H1 (cell line): Measurements from ENCODE around the gene WNT1. TPM values are rescaled to one million over a fixed set of nuclear protein-coding genes. Genes with fewer than 3 reads are reported as not detected.

Source experiments
- CTCF ChIA-PET: fragments of 300-600 bp; sonication (Branson Sonifier 250); formaldehyde crosslinking; loops from one replicate; lab custom pipeline; 2021; ENCODE audit not compliant: partially characterized antibody; lab: Charles Lee
- POLR2A ChIA-PET: fragments of 300-600 bp; sonication (Branson Sonifier 250); formaldehyde crosslinking; loops from one replicate; lab custom pipeline; 2021; ENCODE audit warnings: inconsistent platforms; ENCODE audit not compliant: partially characterized antibody; lab: Charles Lee
- DNase-seq, 2 experiments: peaks; one replicate each; pipeline versions ENCODE4 v3.0.0 to v3.0.0-alpha.2; 2010 to 2022; ENCODE audit warnings: low spot score in 2 of 2, low read depth in 1 of 2, mixed read lengths in 1 of 2
- FAIRE-seq: peaks from 2 replicates; lab custom pipeline; 2011; peaks lifted over from hg19 to GRCh38; lab: Jason Lieb, UNC
- H2AFZ ChIP-seq: 2 replicates; pipeline ENCODE4 v1.8.1; 2012; ENCODE audit warnings: low read length, inconsistent platforms
- H2AK5ac ChIP-seq: 2 replicates; pipeline ENCODE4 v1.6.1; 2013; ENCODE audit warnings: low read depth, low read length
- H2BK120ac ChIP-seq: replicated peaks from 2 replicates; pipeline ENCODE3; 2013; ENCODE audit warnings: low read depth, low read length, inconsistent platforms
- H2BK12ac ChIP-seq: 2 replicates; pipeline ENCODE4 v1.6.1; 2013; ENCODE audit warnings: low read depth, low read length
- H2BK15ac ChIP-seq: 2 replicates; pipeline ENCODE4 v1.6.1; 2013; ENCODE audit warnings: low read length
- H2BK20ac ChIP-seq: 2 replicates; pipeline ENCODE4 v1.6.1; 2013; ENCODE audit warnings: low read length
- H2BK5ac ChIP-seq: 2 replicates; pipeline ENCODE4 v1.6.1; 2013; ENCODE audit warnings: low read depth, low read length
- H3K14ac ChIP-seq: 2 replicates; pipeline ENCODE4 v1.6.1; 2013; ENCODE audit warnings: inconsistent platforms; ENCODE audit not compliant: insufficient read length
- H3K18ac ChIP-seq: 2 replicates; pipeline ENCODE4 v1.6.1; 2013; ENCODE audit warnings: low read length; ENCODE audit errors: extremely low read depth
- H3K23ac ChIP-seq: 2 replicates; pipeline ENCODE4 v1.6.1; 2013; ENCODE audit warnings: inconsistent platforms; ENCODE audit not compliant: insufficient read length
- H3K23me2 ChIP-seq: 2 replicates; pipeline ENCODE4 v1.6.1; 2013; ENCODE audit warnings: low read depth, low read length
- H3K27ac ChIP-seq: 2 replicates; pipeline ENCODE4 v1.6.1; 2011; ENCODE audit warnings: low read depth, low read length, inconsistent platforms
- H3K27me3 ChIP-seq, 4 experiments: replicated peaks in 1 of 4; 1 replicate in 1 of 4; 2 replicates in 3 of 4; pipeline versions ENCODE4 v1.6.1 to v1.8.1; 2011 to 2013; ENCODE audit warnings: low read length in 3 of 4, mild to moderate bottlenecking in 3 of 4, inconsistent platforms in 2 of 4, mixed read lengths in 2 of 4, moderate library complexity in 1 of 4; ENCODE audit not compliant: control insufficient read depth in 3 of 4, insufficient read depth in 3 of 4; ENCODE audit errors: extremely low read depth in 1 of 4
- H3K36me3 ChIP-seq, 4 experiments: 2 replicates each; pipeline versions ENCODE4 v1.6.1 to v1.8.1; 2011 to 2013; ENCODE audit warnings: mild to moderate bottlenecking in 4 of 4, low read length in 3 of 4, moderate library complexity in 2 of 4, control low read depth in 1 of 4, inconsistent platforms in 1 of 4; ENCODE audit not compliant: insufficient read depth in 4 of 4, control insufficient read depth in 2 of 4
- H3K4ac ChIP-seq: replicated peaks from 2 replicates; pipeline ENCODE3; 2013; ENCODE audit warnings: low read length, low read depth, mixed read lengths, inconsistent platforms; ENCODE audit not compliant: insufficient read length
- H3K4me1 ChIP-seq, 4 experiments: replicated peaks in 1 of 4; 1 replicate in 1 of 4; 2 replicates in 3 of 4; pipeline versions ENCODE4 v1.6.1 to v1.8.1; 2011 to 2013; ENCODE audit warnings: low read length in 3 of 4, inconsistent platforms in 2 of 4, mixed read lengths in 1 of 4; ENCODE audit not compliant: insufficient read depth in 4 of 4, control insufficient read depth in 3 of 4
- H3K4me2 ChIP-seq, 2 experiments: 2 replicates each; pipeline versions ENCODE4 v1.6.1 to v1.8.1; 2011 to 2013; ENCODE audit warnings: low read depth in 2 of 2, low read length in 2 of 2, control low read depth in 1 of 2, inconsistent platforms in 1 of 2, mild to moderate bottlenecking in 1 of 2; ENCODE audit not compliant: insufficient read depth in 1 of 2
- H3K4me3 ChIP-seq, 4 experiments: fragments of 200-600, 300-600 bp in 1 of 4; sonication (generic), shearing (Covaris generic), sonication (Bioruptor Twin) in 1 of 4; 2 replicates each; pipeline versions ENCODE4 v1.5.1 to v1.8.1; 2011 to 2016; ENCODE audit warnings: low read length in 4 of 4, low read depth in 3 of 4, control low read depth in 2 of 4, inconsistent platforms in 2 of 4, mild to moderate bottlenecking in 2 of 4, mixed read lengths in 1 of 4, moderate library complexity in 1 of 4; ENCODE audit not compliant: insufficient read depth in 2 of 4; ENCODE audit errors: extremely low read depth in 1 of 4
- H3K56ac ChIP-seq: replicated peaks from 2 replicates; pipeline ENCODE3; 2013; ENCODE audit warnings: low read depth, mild to moderate bottlenecking, mixed read lengths, low read length, inconsistent platforms; ENCODE audit not compliant: insufficient read length
- H3K79me1 ChIP-seq: 2 replicates; pipeline ENCODE4 v1.6.1; 2013; ENCODE audit warnings: low read depth, low read length, control low read depth
- H3K79me2 ChIP-seq, 2 experiments: 2 replicates each; pipeline versions ENCODE4 v1.6.1 to v1.8.1; 2012 to 2013; ENCODE audit warnings: low read length in 2 of 2, mild to moderate bottlenecking in 2 of 2, inconsistent platforms in 1 of 2; ENCODE audit not compliant: insufficient read depth in 2 of 2, control insufficient read depth in 1 of 2
- H3K9ac ChIP-seq, 4 experiments: replicated peaks in 1 of 4; 1 replicate in 1 of 4; 2 replicates in 3 of 4; pipeline versions ENCODE4 v1.6.1 to v1.8.1; 2011 to 2013; ENCODE audit warnings: low read depth in 3 of 4, low read length in 3 of 4, control low read depth in 2 of 4, mild to moderate bottlenecking in 2 of 4, moderate library complexity in 2 of 4, inconsistent platforms in 1 of 4; ENCODE audit errors: extremely low read depth in 1 of 4
- H3K9me3 ChIP-seq, 2 experiments: 2 replicates each; pipeline versions ENCODE4 v1.6.1 to v1.8.1; 2012 to 2013; ENCODE audit warnings: mild to moderate bottlenecking in 2 of 2, moderate library complexity in 2 of 2, control low read depth in 1 of 2, inconsistent platforms in 1 of 2, low read depth in 1 of 2, low read length in 1 of 2, mixed read lengths in 1 of 2; ENCODE audit not compliant: insufficient read depth in 2 of 2
- H4K20me1 ChIP-seq, 2 experiments: replicated peaks in 1 of 2; 2 replicates each; pipeline versions ENCODE3 to v1.8.1; 2011 to 2013; ENCODE audit warnings: inconsistent platforms in 2 of 2, low read length in 2 of 2, mild to moderate bottlenecking in 1 of 2; ENCODE audit not compliant: insufficient read depth in 2 of 2, control insufficient read depth in 1 of 2
- H4K5ac ChIP-seq: 2 replicates; pipeline ENCODE4 v1.6.1; 2013; ENCODE audit warnings: low read length, low read depth, mixed read lengths, inconsistent platforms; ENCODE audit not compliant: insufficient read length
- H4K8ac ChIP-seq: 2 replicates; pipeline ENCODE4 v1.8.0; 2013; ENCODE audit warnings: mild to moderate bottlenecking, moderate library complexity, low read length, inconsistent platforms; ENCODE audit not compliant: insufficient read depth; ENCODE audit errors: extremely low read depth
- H4K91ac ChIP-seq: replicated peaks from 2 replicates; pipeline ENCODE3; 2013; ENCODE audit warnings: low read length, mixed read lengths, inconsistent platforms; ENCODE audit not compliant: insufficient read length
- CHD2 ChIP-seq: IDR thresholded peaks from 2 replicates; pipeline ENCODE4 v1.6.1; 2012; ENCODE audit warnings: low read length, improper control_type of control experiment
- polyA plus RNA-seq, 7 experiments: library from polyadenylated mRNA; depleted of rRNA in 3 of 7; stranded (reverse) in 5 of 7; unstranded in 2 of 7; fragments of >200 nt in 5 of 7; fragments of 200-250 nt in 2 of 7; gene quantifications; 1 replicate in 5 of 7; 2 replicates in 1 of 7; 4 replicates in 1 of 7; pipeline versions ENCODE4 v1.2.1 to v1.2.3, GENCODE V29; 2011 to 2013; ENCODE audit warnings: missing spikeins in 2 of 7, mixed read lengths in 2 of 7
- total RNA-seq: library from RNA; stranded (reverse); fragmentation: NEBNext Ultra II Directional; extraction: Animal tissue kit (Norgen Biotek cat#: 25700); gene quantifications from 2 replicates; pipeline ENCODE4 v1.2.1, GENCODE V29; 2021

The WNT1 gene
- total and polyA plus RNA-seq, 2 of the 8 experiments (the other 6 are each of a cell fraction or from before 2014, with no cell fraction given): not detected

DNA sequence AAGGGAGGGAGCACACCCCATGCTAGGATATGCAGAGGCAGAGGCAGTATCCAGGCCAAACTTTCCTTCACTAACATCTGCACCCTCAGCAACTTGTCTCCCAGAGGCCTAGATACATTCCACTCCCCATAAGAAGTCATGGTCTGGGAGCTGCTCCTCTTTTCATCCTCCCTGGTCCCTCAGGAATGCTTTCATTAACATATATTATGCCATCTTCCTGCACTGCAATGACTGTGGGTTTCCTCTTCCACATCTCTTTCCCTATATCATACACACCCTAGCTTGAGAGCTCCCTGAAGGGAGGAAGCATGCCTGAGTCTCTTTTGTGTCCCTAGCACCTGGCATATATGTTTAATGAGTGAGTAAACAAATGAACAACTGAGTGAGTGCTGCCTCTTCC lies 12.4 kb downstream of the WNT1 start:
- CTCF ChIA-PET: interaction anchor here (0.6 to 40.8 kb wide), 6 partner anchors 1 to 357 kb away, joined by 4 to 1336 read pairs (median 110); partner anchors contain the start of genes ARF3, DDN, PRKAG1 and WNT1
- no peak overlapping the region for H3K4ac ChIP-seq
- no peak overlapping the region for H3K18ac ChIP-seq
- no peak overlapping the region for H3K23ac ChIP-seq
- H3K79me1 ChIP-seq: no peaks in the 10 kb centered on the region
- no peak overlapping the region for H4K8ac ChIP-seq
- no peak overlapping the region for H2BK20ac ChIP-seq
- no peaks in the 10 kb centered on the region for H3K36me3 ChIP-seq
- POLR2A ChIA-PET: interaction anchor here (1.0 to 1.4 kb wide), 4 partner anchors 22 to 125 kb away, joined by 3 to 4 read pairs (median 3); partner anchors contain the start of genes ARF3 and RND1
- H3K4me3 ChIP-seq: no peak overlapping the region
- no peaks in the 10 kb centered on the region; the same call in 1 of the 2 replicates for H3K23me2 ChIP-seq
- no peak overlapping the region for H3K56ac ChIP-seq
- no peak overlapping the region for H2AFZ ChIP-seq
- DNase-seq (no peak), FAIRE-seq (no peak)
- peaks cover 19 to 55% (median 44%) of the 10 kb centered on the region in 4 experiments for H3K27me3 ChIP-seq
- no peak overlapping the region for H3K4me2 ChIP-seq
- H3K4me1 ChIP-seq: peaks cover 2 to 6% (median 4%) of the 10 kb centered on the region in 4 experiments; a peak in 5 of 7 replicates
- H3K14ac ChIP-seq: no peak overlapping the region
- no peak overlapping the region for H2BK120ac ChIP-seq
- no peak overlapping the region for H3K9ac ChIP-seq
- no peak overlapping the region for H4K5ac ChIP-seq
- H3K27ac ChIP-seq: no peak overlapping the region
- no peak overlapping the region for H2BK12ac ChIP-seq
- H4K20me1 ChIP-seq: peaks cover 0 to 4% of the 10 kb centered on the region in 2 experiments
- H3K9me3 ChIP-seq: no peaks in the 10 kb centered on the region
- no peak overlapping the region for H2AK5ac ChIP-seq
- H2BK5ac ChIP-seq: no peak overlapping the region
- no peak overlapping the region for H2BK15ac ChIP-seq
- H4K91ac ChIP-seq: no peak overlapping the region
- no peaks in the 10 kb centered on the region for H3K79me2 ChIP-seq
- TF ChIP-seq CHD2: no peak
